ENCODE results near the gene CCSER1. TPM values are rescaled to one million over a fixed set of nuclear protein-coding genes. Genes with fewer than 3 reads are reported as not detected.

The CCSER1 gene
- total RNA-seq, 1 donor from 2014 or later: 15.7 TPM

DNA sequence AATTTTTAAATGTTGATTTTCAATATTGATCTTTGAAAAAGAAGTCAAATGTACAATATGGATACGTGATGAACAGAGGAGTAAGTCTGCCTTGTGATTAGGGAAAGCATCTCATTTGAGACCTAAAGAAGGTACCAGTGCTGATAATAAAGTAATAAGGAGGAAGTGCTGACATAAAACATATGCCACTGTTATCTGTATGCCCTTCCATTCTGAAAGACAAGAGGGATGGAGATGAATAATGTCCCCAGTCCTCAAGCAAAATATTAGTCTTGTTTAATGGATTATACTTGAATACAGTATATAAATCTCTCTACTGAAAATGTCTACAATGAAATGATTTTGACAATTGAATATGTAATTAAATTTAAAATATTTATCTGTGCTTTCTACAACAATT, 58.2 kb downstream of the CCSER1 start:
- Mint-ChIP-seq H3K27me3 (ENCODE audit: unreplicated experiment) (no peaks in the 10 kb centered on the region), H3K4me3 (ENCODE audit: unreplicated experiment) (no peak overlapping the region), H3K27ac (ENCODE audit: unreplicated experiment) (peak overlapping the region; percentile 36), H3K9me3 (ENCODE audit: unreplicated experiment) (no peaks in the 10 kb centered on the region), H3K4me1 (ENCODE audit: low read depth, unreplicated experiment) (peaks cover 38% of the 10 kb centered on the region), H3K36me3 (ENCODE audit: unreplicated experiment) (no peaks in the 10 kb centered on the region)
- TF ChIP-seq, protein P1, sequence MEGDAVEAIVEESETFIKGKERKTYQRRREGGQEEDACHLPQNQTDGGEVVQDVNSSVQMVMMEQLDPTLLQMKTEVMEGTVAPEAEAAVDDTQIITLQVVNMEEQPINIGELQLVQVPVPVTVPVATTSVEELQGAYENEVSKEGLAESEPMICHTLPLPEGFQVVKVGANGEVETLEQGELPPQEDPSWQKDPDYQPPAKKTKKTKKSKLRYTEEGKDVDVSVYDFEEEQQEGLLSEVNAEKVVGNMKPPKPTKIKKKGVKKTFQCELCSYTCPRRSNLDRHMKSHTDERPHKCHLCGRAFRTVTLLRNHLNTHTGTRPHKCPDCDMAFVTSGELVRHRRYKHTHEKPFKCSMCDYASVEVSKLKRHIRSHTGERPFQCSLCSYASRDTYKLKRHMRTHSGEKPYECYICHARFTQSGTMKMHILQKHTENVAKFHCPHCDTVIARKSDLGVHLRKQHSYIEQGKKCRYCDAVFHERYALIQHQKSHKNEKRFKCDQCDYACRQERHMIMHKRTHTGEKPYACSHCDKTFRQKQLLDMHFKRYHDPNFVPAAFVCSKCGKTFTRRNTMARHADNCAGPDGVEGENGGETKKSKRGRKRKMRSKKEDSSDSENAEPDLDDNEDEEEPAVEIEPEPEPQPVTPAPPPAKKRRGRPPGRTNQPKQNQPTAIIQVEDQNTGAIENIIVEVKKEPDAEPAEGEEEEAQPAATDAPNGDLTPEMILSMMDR (IDR thresholded peaks at IDR 0.05; ENCODE audit: partially characterized antibody, unreplicated experiment): no peak
- no peak for DNase-seq

DNA sequence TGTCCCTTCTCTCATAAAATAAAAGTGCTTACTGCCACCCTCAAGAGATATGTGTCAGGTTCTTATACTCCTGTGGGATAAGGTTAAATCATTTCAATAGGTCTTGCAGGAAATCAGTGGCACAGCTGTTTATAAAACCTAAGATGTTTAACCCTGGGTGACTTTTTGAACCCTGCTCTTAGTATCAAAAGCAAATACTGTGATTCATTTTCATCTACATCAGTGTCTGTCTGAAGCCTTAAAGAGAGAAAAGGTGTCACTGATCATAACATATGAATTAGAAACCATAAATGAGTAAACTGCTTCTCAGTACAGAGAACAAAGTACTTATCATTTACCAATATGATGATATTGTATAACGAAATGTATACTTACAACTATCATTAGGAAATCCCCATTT, 59.0 kb downstream of the CCSER1 start:
- H3K9me3 Mint-ChIP-seq (ENCODE audit: unreplicated experiment): peaks cover 3% of the 10 kb centered on the region
- no peak overlapping the region for H3K27ac Mint-ChIP-seq (ENCODE audit: unreplicated experiment)
- no peaks in the 10 kb centered on the region for H3K36me3 Mint-ChIP-seq (ENCODE audit: unreplicated experiment)

DNA sequence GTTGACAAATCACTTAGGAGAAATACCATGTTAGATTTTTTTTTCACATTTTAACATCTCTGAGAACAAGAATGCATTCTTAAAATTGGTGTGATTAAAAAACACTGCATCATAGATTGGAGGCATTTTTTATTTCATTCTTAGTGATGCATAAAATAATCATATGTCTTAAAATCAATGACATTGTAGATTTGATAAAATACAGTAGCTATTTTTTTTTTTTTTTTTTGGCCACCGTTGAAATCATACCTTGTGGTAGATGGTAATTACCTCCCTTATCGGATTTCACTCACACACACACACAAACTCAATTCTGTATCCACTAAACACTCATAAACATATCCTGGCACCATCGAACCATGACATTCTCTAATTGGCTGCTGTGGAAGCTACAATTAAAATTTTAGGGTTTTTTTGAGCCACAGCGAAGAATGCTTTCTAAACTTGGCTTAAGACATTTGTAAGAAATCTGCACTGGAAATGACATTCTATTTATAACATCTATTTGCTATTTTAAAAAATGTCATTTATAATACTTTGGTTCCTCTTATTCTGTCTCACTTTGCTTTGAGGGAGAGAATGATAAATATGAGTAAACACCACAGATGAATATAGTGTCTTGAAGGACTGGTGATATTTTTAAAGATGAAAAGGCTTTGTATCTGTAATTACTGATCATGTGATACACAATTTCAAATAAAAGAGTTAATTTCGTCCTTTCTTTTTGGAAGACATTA, 60.1 kb downstream of the CCSER1 start:
- TF ChIP-seq, protein P1 (IDR thresholded peaks at IDR 0.05; ENCODE audit: partially characterized antibody, unreplicated experiment): no peak
- Mint-ChIP-seq H3K9me3 (ENCODE audit: unreplicated experiment) (peaks cover 3% of the 10 kb centered on the region), H3K27me3 (ENCODE audit: unreplicated experiment) (no peaks in the 10 kb centered on the region), H3K36me3 (ENCODE audit: unreplicated experiment) (no peaks in the 10 kb centered on the region), H3K4me3 (ENCODE audit: unreplicated experiment) (peak overlapping the region; percentile 39), H3K4me1 (ENCODE audit: low read depth, unreplicated experiment) (peaks cover 49% of the 10 kb centered on the region), H3K27ac (ENCODE audit: unreplicated experiment) (no peak overlapping the region)
- no peak for DNase-seq

More for the DNA sequence above, 59.0 kb downstream of the CCSER1 start:
- DNase-seq: no peak
- no peaks in the 10 kb centered on the region for H3K27me3 Mint-ChIP-seq (ENCODE audit: unreplicated experiment)
- peaks cover 45% of the 10 kb centered on the region for H3K4me1 Mint-ChIP-seq (ENCODE audit: low read depth, unreplicated experiment)
- TF ChIP-seq, protein P1 (IDR thresholded peaks at IDR 0.05; ENCODE audit: partially characterized antibody, unreplicated experiment): no peak
- no peak overlapping the region for H3K4me3 Mint-ChIP-seq (ENCODE audit: unreplicated experiment)

DNA sequence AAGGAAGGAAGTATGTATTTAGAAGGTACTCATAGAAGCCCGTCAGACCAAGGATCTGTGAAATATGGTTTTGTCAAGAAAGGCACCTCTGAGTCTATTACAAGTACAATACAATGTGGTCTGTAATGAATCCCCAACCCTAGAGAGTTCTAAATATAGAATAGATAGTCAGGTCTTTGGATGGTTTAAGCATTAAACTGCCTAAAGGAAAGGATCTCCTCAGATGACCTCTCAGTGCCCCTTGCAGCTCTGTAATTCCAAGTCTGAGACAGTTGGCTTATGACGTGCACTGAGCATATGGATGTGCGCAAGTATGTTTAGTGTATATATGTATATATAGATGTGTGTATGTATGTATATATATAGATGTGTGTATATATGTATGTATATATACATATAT, 62.0 kb downstream of the CCSER1 start:
- TF ChIP-seq, protein P1 (IDR thresholded peaks at IDR 0.05; ENCODE audit: partially characterized antibody, unreplicated experiment): no peak
- Mint-ChIP-seq H3K36me3 (ENCODE audit: unreplicated experiment) (no peaks in the 10 kb centered on the region), H3K4me3 (ENCODE audit: unreplicated experiment) (no peak overlapping the region), H3K9me3 (ENCODE audit: unreplicated experiment) (peaks cover 3% of the 10 kb centered on the region), H3K4me1 (ENCODE audit: low read depth, unreplicated experiment) (peaks cover 49% of the 10 kb centered on the region), H3K27me3 (ENCODE audit: unreplicated experiment) (no peaks in the 10 kb centered on the region), H3K27ac (ENCODE audit: unreplicated experiment) (peak overlapping the region; percentile 57)
- DNase-seq: no peak

DNA sequence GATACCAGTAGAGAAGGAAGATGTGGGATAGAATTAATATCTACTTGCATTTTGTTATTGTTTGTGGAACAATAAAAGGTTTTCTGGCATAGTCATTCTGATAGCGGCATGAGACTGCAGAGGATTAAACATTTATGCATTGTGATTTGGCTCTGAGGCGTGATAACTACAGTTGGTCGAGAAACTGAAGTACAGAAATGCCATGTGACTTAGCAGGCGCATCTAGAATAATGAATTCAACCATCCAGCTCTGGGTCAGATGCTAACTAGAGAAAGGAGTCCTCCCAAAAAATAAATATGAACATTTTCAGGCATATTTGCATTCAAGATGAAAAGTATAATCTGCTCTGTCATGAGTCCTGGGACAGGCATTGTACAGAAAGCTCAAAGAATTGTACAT, 62.8 kb downstream of the CCSER1 start:
- peak overlapping the region; percentile 5 for H3K4me3 Mint-ChIP-seq (ENCODE audit: unreplicated experiment)
- H3K9me3 Mint-ChIP-seq (ENCODE audit: unreplicated experiment): peaks cover 3% of the 10 kb centered on the region
- TF ChIP-seq, protein P1 (IDR thresholded peaks at IDR 0.05; ENCODE audit: partially characterized antibody, unreplicated experiment): no peak
- H3K4me1 Mint-ChIP-seq (ENCODE audit: low read depth, unreplicated experiment): peaks cover 45% of the 10 kb centered on the region
- DNase-seq: no peak
- no peaks in the 10 kb centered on the region for H3K36me3 Mint-ChIP-seq (ENCODE audit: unreplicated experiment)
- peak overlapping the region; percentile 84 for H3K27ac Mint-ChIP-seq (ENCODE audit: unreplicated experiment)
- H3K27me3 Mint-ChIP-seq (ENCODE audit: unreplicated experiment): no peaks in the 10 kb centered on the region
